ENCODE data around the gene GJB3.
"Not testable (repeated sequence)": the region's sequence is repeated elsewhere in the genome, so short reads cannot be mapped to it uniquely, and the experiment has no call there.

GJB3 gene

DNA sequence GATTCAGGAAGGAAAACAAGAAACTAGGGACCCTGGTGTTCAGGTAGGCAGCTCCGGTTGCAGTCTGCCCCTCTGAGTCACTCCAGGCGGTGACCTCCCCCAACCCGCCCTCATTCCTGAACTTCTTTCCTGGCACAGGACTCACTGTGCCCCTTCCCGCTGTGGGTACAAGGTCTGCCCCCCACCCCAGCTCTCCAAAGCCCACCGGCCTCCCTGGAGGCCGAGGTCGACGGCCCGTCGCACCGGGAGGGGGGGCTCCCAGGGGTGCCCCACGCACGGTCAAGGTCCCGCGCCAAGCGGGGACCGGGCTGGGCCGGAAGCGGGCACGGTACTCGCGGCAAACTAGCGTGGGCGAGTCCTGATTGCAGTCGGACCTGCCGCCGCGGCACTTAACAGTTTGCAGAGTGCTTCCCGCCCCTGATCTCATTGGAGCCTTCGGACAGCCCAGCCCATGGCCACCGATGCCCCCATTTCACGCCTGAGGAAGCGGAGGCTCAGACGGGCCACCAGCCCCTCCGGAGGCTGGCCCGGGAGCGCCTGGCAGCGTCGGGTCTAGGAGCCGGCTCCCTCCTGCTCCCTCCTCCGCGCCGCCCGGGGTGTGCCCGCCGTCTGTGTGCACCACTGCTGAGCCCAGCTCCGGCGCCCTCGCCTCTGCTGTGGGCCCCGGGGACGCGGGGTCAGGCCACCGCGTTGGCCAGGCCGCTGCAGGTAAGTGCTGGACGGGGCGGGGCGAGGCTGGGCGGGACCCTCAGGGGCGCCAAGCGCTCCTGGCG is at the start of gene GJB3:
TSS of gene GJB3 (plus strand) at position 144 of the 773 bp plus-strand sequence. CDS start 3,549 bp downstream, outside the sequence.
- no peak within 1 kb of the TSS for H3K4me2 ChIP-seq
- no peak within 1 kb of the TSS for H3K27ac ChIP-seq
- no peaks in the 10 kb centered on the region; the same call in 1 of the 2 replicates for H3K4me1 ChIP-seq
- TF ChIP-seq Cebpa-rat (IDR thresholded peaks at IDR 0.05) = no peak
- no peaks in the 10 kb centered on the region for H3K36me3 ChIP-seq
- H3K9me3 ChIP-seq = no peaks in the 10 kb centered on the region
- H3K27me3 ChIP-seq = peaks cover 40% of the 10 kb centered on the region
- no peak within 1 kb of the TSS for H3K4me3 ChIP-seq
- H3K9ac ChIP-seq = no peak within 1 kb of the TSS
- H4K20me1 ChIP-seq = no peaks in the 10 kb centered on the region

DNA sequence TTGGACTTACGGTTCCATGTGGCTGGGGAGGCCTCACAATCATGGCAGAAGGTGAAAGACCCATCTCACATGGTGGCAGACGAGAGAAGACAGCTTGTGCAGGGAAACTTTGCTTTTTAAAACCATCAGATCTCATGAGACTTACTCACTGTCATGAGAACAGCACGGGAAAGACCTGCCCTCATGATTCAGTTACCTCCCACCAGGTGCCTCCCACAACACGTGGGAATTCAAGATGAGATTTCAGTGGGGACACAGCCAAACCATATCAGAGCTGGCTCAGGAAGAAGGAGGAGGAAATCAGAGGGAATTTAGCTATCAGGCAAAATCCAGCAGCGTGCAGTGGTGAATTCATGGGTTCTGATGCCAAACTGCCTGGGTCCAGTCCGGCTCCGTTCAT is 48.2 kb upstream of the GJB3 start:
- H3K4me2 ChIP-seq, H3K4me1 ChIP-seq, H3K9me3 ChIP-seq, H3K9ac ChIP-seq, H3K4me3 ChIP-seq, H4K20me1 ChIP-seq, H3K27ac ChIP-seq, H3K27me3 ChIP-seq, H3K36me3 ChIP-seq: not testable (repeated sequence)

DNA sequence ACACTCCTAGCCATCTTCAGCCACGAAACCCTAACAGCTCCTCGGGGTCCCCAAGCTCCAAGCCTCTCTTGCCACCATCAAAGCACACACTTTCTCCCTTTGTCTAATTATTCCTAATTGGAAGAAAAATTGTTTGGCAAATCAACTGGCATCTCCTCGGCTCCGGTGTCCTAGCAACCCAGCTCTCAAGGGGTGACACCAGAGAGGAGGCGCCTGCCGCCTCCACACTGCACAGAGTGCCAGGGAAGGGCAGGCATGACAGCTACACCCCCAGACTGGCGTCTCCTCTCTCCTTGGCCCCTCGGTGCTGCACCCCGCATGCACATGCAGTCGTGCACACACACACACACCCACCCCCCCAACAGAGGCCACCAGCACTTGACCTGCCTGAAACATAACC is 44.3 kb upstream of the GJB3 start:
- Histone ChIP-seq H3K4me1 (no peaks in the 10 kb centered on the region), H3K9me3 (no peaks in the 10 kb centered on the region), H3K4me2 (no peak overlapping the region), H3K4me3 (no peak overlapping the region), H3K9ac (no peak overlapping the region), H3K27me3 (no peaks in the 10 kb centered on the region), H3K36me3 (no peaks in the 10 kb centered on the region), H4K20me1 (no peaks in the 10 kb centered on the region), H3K27ac (no peak overlapping the region)
- no peak for TF ChIP-seq Cebpa-rat (IDR thresholded peaks at IDR 0.05)

DNA sequence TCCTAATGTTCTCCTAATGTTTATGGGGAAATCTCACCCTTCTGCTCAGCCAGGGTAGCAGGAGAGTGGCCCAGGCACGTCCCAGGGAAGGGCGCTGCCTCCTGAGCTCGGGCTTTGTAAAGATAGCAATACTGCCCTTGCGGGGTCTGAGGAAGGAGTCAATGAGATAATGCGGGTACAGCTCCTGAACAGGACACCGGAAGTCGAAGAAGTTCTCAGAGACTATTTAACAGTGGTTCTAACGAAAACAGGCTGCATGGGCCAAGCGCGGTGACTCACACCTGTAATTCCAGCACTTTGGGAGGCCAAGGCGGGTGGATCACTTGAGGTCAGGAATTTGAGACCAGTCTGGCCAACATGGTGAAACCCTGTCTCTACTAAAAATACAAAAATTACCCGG is 43.8 kb upstream of the GJB3 start:
- H3K9me3 ChIP-seq, H3K27ac ChIP-seq, H3K9ac ChIP-seq, H3K27me3 ChIP-seq, H3K4me1 ChIP-seq, H3K4me2 ChIP-seq, H4K20me1 ChIP-seq, H3K36me3 ChIP-seq, H3K4me3 ChIP-seq: not testable (repeated sequence)

DNA sequence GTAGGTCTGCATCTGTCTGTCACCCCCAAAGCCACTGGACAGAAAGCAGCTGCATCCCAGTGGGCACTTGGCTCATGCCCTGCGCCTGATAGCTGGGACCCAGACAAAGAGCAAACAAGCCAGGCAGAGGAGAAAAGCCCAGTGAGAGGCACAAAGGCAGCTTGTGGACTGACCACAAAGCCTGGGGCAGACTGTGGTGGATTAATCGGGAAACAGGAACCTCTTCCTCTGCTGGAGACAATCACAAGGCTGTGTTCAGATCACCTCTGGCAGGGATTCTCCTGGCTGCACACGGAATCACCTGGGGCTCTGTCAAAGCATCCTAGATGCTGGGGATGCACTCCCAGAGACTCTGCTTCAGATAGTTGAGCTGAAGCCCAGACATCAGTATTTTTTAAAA is 41.4 kb upstream of the GJB3 start:
- no peak overlapping the region for H3K4me2 ChIP-seq
- no peaks in the 10 kb centered on the region for H3K36me3 ChIP-seq
- no peaks in the 10 kb centered on the region for H4K20me1 ChIP-seq
- no peaks in the 10 kb centered on the region for H3K27me3 ChIP-seq
- no peak overlapping the region for H3K4me3 ChIP-seq
- no peaks in the 10 kb centered on the region for H3K4me1 ChIP-seq
- no peaks in the 10 kb centered on the region for H3K9me3 ChIP-seq
- H3K27ac ChIP-seq = no peak overlapping the region
- no peak for TF ChIP-seq Cebpa-rat (IDR thresholded peaks at IDR 0.05)
- no peak overlapping the region for H3K9ac ChIP-seq

DNA sequence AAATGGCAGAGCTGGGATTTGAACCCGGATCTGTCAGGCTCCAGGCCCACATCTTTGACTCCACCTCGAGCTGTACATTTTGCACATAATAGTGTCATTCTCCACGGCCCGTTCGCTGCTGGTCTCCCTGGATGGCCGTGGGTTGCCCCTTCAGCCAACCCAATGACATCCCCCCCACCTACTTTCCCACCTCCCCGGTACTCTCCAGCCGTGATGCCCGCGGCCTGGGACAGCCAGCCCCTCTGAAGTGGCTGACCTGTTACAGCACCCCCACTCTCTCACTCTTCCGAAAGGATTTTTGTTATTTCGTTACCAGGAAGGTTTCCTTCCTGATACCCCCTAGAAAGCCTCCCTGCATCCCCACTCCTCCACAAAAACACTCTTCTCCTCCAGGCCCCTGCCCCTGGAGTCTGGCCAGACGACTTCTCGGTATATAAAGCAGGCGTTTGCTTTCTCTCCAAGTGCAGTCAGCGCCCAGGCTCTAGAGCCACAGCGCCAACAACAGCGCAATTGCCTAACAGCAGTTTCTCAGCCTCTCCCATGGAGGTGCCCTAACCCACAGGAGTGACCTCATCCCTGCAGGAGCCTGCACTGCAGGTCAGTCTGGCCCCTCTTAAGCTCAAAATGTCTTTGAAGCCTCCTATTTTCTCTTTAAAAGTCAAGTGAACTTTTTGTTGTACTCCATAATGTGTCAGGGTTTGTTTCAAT is 40.7 kb upstream of the GJB3 start:
- Histone ChIP-seq H3K9ac (no peak overlapping the region), H3K4me3 (no peak overlapping the region)
- no peak for TF ChIP-seq Cebpa-rat (IDR thresholded peaks at IDR 0.05)

DNA sequence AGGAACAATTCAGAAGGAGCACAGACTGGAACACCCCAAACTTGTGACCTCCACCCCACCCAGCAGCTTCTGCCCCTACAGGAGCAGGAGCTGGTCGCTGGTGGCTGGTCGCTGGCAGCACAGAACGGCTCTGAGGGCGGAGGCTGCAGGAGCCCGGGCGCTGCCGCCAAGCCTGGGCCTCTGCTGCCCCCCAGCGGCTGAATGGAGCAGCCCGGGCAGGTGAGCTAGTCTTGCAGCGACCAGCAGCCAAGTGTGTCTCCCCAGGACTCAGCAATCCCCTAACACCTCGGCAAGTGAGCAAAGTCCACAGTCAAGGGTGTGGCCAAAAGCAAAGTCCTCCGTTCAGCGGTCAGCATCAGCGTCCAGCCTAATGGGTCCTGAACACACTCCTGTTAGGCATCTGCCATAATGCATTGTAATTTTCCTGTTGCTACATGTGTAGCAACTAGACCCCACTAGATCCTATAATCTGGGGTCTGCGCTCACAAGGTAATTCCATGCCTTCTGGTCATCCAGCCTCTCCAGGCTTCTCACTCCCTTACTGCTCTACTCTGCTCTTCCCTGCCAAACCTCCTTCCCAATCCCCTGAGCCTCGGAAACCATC is 38.2 kb upstream of the GJB3 start:
- Histone ChIP-seq H3K4me3 (no peak overlapping the region), H3K27ac (no peak overlapping the region), H3K4me1 (no peaks in the 10 kb centered on the region), H3K4me2 (no peak overlapping the region), H3K27me3 (no peaks in the 10 kb centered on the region), H3K9me3 (no peaks in the 10 kb centered on the region), H4K20me1 (no peaks in the 10 kb centered on the region), H3K36me3 (no peaks in the 10 kb centered on the region), H3K9ac (no peak overlapping the region)
- TF ChIP-seq Cebpa-rat (IDR thresholded peaks at IDR 0.05) = no peak

More for the DNA sequence above, 40.7 kb upstream of the GJB3 start:
- no peak overlapping the region for H3K4me2 ChIP-seq
- H3K36me3 ChIP-seq = no peaks in the 10 kb centered on the region
- no peaks in the 10 kb centered on the region for H3K27me3 ChIP-seq
- H4K20me1 ChIP-seq = no peaks in the 10 kb centered on the region
- no peak overlapping the region for H3K27ac ChIP-seq
- no peaks in the 10 kb centered on the region for H3K9me3 ChIP-seq
- no peaks in the 10 kb centered on the region for H3K4me1 ChIP-seq

DNA sequence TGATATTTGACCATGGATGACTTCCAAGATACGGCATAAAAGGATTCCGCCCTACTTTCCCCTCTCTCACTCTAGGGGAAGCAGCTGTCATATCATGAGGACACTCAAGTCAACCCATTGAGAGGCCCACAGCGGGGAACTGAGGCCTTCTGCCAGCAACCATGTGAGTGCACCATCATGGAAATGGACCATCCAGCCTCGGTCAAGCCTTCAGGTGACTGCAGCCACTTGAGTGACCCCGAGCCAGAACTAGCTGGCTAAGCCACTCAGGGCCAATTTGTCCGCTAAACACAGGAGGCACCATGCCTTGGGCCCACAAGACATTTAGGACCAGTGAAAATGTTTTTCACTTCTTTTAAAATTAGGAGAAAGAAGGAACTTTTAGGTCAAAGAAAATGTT is 37.2 kb upstream of the GJB3 start:
- Histone ChIP-seq H3K36me3 (no peaks in the 10 kb centered on the region), H4K20me1 (no peaks in the 10 kb centered on the region), H3K4me3 (no peak overlapping the region), H3K4me2 (no peak overlapping the region), H3K9me3 (no peaks in the 10 kb centered on the region), H3K9ac (no peak overlapping the region), H3K27ac (no peak overlapping the region), H3K27me3 (no peaks in the 10 kb centered on the region), H3K4me1 (no peaks in the 10 kb centered on the region)
- no peak for TF ChIP-seq Cebpa-rat (IDR thresholded peaks at IDR 0.05)

DNA sequence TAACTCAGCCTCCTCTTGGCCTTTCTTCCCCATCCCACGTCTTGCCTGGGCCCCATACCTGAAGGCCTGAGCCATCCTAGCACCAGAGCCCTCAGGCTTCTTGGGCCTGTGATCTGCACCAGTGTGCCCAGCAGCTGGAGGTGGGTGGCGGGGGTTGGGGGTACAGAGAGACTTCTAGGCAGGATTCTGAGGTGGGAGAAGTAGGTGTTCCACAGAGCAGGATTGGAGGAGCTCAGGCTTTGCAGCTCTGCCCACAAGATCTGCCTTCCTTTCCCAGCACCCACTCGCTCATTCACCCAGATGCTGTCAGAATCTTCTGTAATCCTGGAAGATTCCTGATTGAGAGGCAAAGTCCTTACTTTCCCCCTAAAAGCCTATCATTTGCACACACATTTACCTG is 36.2 kb upstream of the GJB3 start:
- H3K36me3 ChIP-seq = no peaks in the 10 kb centered on the region

DNA sequence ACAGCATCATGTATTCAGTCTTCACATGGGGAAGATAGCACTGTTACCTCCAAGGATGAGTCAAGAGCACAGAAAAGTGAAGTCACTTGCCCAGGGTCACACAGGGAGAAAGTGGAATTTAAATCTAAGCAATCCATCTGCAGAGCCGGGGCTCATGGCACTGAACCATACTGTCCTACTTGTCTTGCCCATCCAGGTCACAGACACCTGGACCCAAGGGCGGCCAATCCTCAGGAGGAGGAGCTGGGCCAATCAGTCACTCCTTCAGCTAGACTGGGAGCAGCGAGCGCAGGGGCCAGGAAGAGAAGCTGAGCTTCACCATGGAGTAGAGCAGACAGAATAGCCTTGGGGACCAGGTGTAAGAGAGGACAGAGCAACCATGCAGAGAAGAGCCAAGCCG is 35.3 kb upstream of the GJB3 start:
- H3K36me3 ChIP-seq = no peaks in the 10 kb centered on the region
- no peak overlapping the region for H3K27ac ChIP-seq
- H3K9ac ChIP-seq = no peak overlapping the region
- no peak overlapping the region for H3K4me3 ChIP-seq
- H3K27me3 ChIP-seq = no peaks in the 10 kb centered on the region
- no peak overlapping the region for H3K4me2 ChIP-seq
- no peak for TF ChIP-seq Cebpa-rat (IDR thresholded peaks at IDR 0.05)
- H3K4me1 ChIP-seq = no peaks in the 10 kb centered on the region
- H4K20me1 ChIP-seq = no peaks in the 10 kb centered on the region
- H3K9me3 ChIP-seq = no peaks in the 10 kb centered on the region

More for the DNA sequence above, 36.2 kb upstream of the GJB3 start:
- H3K9me3 ChIP-seq = no peaks in the 10 kb centered on the region
- no peak overlapping the region for H3K27ac ChIP-seq
- TF ChIP-seq Cebpa-rat (IDR thresholded peaks at IDR 0.05) = no peak
- H3K4me1 ChIP-seq = no peaks in the 10 kb centered on the region
- H3K27me3 ChIP-seq = no peaks in the 10 kb centered on the region
- H3K9ac ChIP-seq = no peak overlapping the region
- H4K20me1 ChIP-seq = no peaks in the 10 kb centered on the region
- H3K4me2 ChIP-seq = no peak overlapping the region
- no peak overlapping the region for H3K4me3 ChIP-seq
